Left forelimb (tissue), 1 donor: ENCODE data around the gene TXLNB.
"Not testable (repeated sequence)": the region's sequence is repeated elsewhere in the genome, so short reads cannot be mapped to it uniquely, and the experiment has no call there.

ENCODE experiments used
- DNase-seq: peaks from one replicate; pipeline ENCODE4 v3.0.0-alpha.2; 2018; ENCODE audit warnings: low spot score

Gene TXLNB

DNA sequence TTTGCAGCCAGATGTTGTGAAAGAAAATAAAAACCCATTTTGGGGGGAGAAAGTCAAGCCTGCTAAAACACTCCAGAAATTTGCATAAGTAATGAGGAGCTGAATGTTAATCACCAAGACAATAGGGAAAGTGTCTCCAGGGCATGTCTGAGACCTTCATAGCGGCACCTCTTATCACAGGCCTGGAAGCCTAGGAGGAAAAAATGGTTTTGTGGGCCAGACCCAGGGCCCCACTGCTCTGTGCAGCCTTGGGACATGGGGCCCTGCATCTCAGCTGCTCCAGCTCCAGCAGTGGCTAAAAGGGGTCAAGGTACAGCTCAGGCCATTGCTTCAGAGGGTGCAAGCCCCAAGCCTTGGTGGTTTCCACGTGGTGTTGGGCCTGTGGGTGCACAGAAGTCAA lies 57.6 kb downstream of the TXLNB start:
- DNase-seq, result not testable (repeated sequence)

DNA sequence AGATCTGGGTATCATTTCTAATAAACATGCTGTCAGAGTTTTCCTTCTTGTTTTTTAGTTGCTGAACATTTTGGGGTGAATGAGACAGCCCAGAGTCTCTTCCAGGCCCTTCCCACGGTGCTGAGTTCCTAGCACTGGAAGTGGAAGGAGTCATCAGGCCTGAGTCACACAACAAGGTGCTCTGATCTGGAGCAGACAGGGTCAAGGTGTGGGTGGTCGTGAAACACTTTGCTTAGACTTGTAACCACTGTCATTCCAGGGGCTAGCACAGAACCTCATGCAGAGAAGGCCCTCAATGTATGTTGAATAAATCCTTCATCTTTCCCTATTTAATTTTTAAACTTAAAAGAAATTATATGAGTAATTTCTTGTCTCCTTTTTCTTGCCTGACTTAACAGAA lies 60.6 kb downstream of the TXLNB start:
- no peak for DNase-seq

DNA sequence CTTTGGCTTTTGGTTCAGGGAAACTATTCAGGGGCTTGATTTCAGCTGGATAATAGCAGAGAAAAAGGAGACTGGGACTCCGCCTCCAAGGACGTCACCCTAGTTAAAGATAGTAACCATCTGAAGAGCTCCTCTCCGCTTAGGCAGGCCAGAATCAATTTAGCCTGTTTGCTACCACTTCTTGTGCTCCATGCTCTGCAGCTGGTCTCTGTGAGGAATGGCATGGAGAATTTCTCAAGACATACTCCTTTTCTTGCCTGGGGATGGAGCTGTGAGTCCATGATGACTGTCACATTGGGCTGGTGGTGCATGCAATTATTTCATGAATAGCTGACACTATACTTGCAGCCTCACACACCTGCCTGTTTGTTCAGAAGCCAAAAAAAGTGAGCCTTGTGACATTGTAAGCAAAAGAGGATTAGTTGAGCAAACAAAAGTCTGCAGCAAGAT lies 61.4 kb downstream of the TXLNB start:
- no peak for DNase-seq

DNA sequence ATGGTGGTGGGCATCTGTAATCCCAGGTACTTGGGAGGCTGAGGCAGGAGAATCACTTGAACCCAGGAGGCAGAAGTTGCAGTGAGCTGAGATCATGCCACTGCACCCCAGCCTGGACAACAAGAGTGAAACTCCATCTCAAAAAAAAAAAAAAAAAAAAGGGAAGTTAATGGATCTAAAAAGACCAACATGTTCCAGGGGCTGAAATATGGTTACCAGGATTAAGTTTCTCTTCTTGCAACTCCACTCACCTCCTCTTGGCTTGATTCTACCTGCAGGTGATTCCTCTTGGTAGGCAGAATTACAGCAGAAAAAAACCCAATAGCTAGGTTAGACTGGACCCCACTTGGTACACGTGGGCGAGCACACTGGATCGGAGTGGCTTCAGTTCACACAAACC lies 63.4 kb downstream of the TXLNB start:
- not testable (repeated sequence) for DNase-seq

DNA sequence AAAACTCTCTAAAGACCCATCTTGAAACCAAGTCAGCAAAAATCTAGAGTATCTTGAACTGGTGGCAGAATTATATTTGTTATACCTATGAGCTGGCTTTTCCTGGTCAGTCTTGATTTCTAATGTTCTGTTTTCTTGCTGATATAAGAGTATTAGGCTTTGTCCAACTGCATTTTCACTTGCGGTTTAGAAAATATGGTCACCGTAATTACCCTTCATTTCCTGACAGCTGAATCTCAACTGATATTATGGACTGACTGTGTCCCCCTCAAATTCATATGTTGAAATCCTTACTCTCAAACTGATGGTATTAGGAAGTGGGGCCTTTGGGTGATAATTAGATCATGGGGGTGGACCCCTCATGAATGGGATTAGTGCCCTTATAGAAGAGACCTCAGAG lies 72.1 kb downstream of the TXLNB start:
- no peak for DNase-seq

DNA sequence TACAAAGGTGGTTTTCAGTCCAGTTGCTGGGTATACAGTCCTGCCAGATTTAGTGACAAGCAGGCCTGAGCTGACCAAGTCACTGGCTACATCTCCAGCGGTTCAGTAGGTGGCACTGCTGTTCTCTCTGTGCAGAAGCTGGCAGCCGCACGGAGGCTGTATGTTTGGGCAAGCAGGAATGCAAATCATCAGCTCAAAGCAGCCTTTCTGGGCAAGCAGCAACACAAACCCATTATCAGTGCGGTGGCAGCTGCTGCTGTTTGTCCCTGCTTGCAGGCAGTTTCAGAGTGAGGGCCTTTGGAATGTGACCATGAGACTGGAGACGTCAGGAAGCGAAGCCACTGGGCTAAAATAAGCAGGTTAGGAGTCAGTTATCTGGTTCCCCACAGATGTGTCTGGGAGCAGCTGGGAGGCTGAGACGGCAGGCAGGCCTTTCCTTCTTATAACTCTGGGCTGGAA lies 72.5 kb downstream of the TXLNB start:
- peak; percentile 83 for DNase-seq

DNA sequence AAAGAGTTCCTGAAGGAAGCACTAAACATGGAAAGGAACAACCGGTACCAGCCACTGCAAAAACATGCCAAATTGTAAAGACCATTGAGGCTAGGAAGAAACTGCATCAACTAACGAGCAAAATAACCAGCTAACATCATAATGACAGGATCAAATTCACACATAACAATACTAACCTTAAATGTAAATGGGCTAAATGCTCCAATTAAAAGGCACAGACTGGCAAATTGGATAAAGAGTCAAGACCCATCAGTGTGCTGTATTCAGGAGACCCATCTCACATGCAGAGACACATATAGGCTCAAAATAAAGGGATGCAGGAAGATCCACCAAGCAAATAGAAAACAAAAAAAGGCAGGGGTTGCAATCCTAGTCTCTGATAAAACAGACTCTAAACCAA lies 79.3 kb downstream of the TXLNB start:
- DNase-seq, result not testable (repeated sequence)

DNA sequence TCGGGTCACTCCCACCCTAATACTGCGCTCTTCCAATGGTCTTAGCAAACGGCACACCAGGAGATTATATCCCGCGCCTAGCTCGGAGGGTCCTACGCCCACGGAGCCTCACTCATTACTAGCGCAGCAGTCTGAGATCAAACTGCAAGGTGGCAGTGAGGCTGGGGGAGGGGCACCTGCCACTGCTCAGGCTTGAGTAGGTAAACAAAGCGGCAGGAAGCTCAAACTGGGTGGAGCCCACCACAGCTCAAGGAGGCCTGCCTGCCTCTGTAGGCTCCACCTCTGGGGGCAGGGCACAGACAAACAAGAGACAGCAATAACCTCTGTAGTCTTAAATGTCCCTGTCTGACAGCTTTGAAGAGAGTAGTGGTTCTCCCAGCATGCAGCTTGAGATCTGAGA lies 81.0 kb downstream of the TXLNB start:
- not testable (repeated sequence) for DNase-seq

DNA sequence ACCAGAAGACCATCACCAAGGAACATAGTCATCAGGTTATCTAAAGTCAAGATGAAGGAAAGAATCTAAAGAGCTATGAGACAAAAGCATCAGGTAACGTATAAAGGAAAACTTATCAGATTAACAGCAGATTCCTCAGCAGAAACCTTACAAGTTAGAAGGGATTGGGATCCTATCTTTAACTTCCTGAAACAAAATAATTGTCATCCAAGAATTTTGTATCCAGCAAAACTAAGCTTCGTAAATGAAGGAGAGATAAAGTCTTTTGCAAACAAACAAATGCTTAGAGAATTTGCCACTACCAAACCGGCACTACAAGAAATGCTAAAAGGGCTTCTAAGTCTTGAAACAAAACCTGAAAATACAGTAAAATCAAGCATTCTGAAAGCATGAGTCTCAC lies 86.0 kb downstream of the TXLNB start:
- no peak for DNase-seq

DNA sequence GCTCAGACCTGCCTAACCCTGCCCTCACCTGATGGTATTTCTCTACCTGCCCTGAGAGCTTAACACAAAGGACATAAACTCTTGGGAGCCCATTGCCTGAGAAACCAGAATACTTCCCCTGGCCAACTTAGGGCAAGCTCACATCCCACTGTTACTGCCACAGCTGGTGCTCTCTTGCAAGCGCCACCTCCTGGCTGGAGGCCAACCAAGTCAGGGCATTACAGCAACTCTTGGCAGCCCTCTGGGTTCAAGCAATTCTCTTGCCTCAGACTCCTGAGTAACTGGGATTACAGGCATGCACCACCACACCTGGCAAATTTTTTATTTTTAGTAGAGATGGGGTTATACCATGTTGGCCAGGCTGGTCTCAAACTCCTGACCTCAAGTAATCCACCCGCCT lies 86.8 kb downstream of the TXLNB start:
- DNase-seq, result no peak

DNA sequence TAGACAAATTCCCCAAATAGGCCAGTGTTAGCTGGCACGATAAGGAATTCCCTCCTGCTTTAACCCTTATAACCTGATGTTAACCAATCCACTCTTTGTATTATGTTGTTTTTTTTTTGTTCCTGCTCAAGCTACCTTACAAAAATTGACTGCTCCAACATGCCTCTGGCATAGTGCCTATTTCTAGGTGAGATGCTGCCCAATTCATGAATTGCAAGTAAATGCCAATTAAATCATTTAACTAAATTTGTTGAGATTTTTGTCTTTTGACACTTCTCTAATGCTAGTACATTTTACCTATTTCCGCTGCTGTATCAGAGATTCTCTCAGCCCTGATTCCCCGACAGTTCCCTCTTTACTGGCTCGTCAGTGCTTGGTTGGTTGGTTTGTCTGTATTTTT lies 90.4 kb downstream of the TXLNB start:
- DNase-seq, result no peak

DNA sequence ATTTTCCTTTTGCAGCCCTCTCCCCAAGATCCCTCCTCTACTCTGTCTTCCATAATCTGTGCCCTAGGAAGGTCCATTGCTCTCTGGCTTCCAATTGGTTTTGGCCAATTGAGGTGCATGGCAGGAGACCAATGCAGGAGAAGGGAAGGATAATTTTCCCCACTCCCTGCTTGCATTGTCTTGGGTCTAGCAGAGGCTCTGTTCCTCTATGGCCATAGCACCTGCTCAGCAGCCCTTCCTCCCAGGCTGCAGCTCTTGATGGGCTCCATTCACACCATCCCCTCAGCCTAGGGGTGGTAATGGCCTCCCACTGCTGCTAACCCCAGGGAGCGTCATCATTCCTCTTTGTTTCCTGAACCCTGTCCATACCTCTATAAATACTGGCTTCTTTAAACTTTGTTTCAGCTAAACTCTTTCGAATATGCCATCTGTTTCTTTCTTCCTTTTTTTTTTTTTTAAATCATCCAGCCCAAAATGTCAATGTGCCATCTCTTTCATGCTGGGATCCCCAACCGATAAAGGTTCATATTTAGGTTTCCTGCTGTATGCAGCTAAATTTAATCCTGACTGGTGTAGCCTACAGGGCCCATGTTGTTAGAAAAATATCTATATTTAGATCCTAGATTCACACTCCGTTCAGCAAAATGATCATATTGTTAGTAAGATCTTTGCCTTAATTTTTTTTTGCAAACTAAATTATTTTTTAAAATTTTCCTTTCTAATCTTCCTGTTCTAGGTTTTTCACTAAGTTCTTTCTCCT lies 93.1 kb downstream of the TXLNB start:
- no peak for DNase-seq

DNA sequence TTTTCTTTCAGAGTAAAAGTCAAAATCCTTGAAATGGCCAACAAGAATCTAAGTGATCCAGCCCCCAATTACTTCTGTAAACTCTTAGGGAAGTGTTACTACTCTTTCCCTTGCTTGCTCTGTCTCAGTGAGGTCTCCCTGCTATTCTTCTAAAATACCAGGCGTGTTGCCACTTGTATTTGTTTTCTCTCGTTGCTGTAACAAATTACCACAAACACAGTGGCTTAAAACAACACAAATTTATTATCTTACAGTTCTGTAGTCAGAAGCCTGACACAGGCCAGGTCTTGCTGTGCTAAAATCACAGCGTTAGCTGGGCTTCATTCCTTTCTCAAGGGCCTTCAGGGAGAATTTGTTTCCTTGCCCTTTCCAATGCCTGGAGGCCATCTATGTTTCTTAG lies 97.1 kb downstream of the TXLNB start:
- DNase-seq, result no peak
